GM03348 (cell line): ENCODE measurements around the gene PCSK5.
"Not testable (repeated sequence)": the region's sequence is repeated elsewhere in the genome, so short reads cannot be mapped to it uniquely, and the experiment has no call there.

Source experiments
- DNase-seq: peaks from one replicate; pipeline ENCODE4 v3.0.0; 2012; ENCODE audit warnings: low spot score

PCSK5 gene

GRCh38 chr9:75890472-75891276 is at the start of gene PCSK5:
PCSK5 (plus strand) TSS chr9:75890673; CDS start chr9:75891182, 509 bp downstream.
- DNase-seq = peak; percentile 92

GRCh38 chr9:75844321-75844720 is 46.2 kb upstream of the PCSK5 start:
- no peak for DNase-seq

GRCh38 chr9:75845806-75846205 is 44.7 kb upstream of the PCSK5 start:
- DNase-seq = no peak

GRCh38 chr9:75847085-75847484 is 43.4 kb upstream of the PCSK5 start:
- DNase-seq = no peak

- DNase-seq = no peak
These were observed 39.8 kb upstream of the PCSK5 start for GRCh38 chr9:75850459-75851200.

- no peak for DNase-seq
These were observed 38.6 kb upstream of the PCSK5 start for GRCh38 chr9:75851917-75852316.

- no peak for DNase-seq
These were observed 37.7 kb upstream of the PCSK5 start for GRCh38 chr9:75852746-75853145.

DNA sequence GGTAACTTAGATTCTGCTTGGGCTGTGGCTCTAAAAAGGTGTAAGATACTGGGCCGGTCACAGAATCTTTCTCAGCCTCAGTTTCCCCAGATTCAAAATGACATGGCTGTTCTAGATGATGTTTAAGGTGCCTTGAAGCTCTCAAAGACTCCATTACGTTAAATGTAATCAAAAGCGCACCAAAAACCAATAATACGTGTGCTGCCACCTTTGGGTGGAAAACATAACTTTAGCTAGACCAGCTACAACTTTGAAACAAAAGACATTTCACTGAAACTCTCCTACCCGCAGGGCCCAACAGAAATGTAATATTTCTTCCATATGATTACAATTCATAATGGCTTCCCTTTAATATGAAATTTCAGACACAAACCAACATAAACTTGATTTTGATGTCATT is 35.0 kb upstream of the PCSK5 start:
- peak; percentile 5 for DNase-seq

- DNase-seq = no peak
These were observed 31.9 kb upstream of the PCSK5 start for GRCh38 chr9:75858497-75859092.

GRCh38 chr9:75864266-75864665 is 26.2 kb upstream of the PCSK5 start:
- DNase-seq = no peak

- peak; percentile 52 for DNase-seq
These were observed 24.1 kb upstream of the PCSK5 start for GRCh38 chr9:75866273-75866871.

DNA sequence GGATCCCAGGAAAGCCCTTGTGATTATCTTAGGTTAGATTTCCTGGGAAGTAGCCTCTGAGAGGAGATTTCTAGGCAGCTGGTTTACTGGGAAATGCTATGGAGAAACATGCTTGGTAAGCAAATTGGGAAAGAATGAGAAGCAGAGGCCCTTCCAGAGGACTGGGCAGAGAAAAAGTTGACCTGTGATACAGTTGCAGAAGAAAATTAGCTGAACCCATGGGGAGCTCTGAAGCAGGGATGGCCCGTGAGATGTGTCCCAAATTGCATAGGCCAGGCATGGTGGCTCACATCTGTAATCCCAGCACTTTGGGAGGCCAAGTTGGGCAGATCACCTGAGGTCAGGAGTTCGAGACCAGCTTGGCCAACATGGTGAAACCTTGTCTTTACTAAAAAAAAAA is 21.9 kb upstream of the PCSK5 start:
- not testable (repeated sequence) for DNase-seq

DNA sequence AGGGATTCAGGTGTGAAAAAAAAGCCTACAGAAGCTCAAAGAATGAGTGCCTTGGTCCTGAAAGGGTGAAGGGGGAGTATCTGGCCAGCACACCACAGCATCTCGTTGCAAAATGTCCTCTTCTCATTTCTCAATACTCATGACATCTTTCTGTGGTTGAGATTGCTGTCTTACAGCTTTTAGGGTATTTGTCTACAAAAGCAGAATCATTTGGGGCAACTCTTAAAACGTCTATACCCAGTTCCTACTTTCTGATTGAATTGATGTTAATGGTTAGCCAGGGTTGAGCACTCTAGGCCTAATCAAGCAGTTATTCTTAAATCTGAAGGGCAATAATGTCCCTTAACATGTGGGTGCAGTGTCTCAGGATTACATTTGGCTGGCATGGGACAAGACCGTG is 21.2 kb upstream of the PCSK5 start:
- no peak for DNase-seq

DNA sequence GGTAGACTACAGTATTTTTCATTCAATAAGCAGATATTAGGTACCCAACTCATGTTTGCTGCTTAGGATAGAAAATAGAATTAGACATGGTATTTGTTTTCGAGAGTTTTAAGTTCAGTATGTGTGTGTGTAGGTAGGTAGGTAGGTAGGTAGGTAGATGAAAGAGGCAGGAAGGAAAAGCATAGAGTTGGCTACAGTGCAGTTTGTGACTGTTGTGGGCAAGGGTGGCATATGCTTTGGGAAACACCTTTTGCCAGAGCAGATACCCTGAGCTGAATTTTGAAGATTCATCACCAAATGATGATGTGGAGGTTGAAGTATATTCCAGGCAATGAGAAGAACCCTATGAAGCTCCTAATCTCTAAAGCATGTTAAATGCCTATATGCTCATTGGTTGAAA is 20.0 kb upstream of the PCSK5 start:
- no peak for DNase-seq

- no peak for DNase-seq
These were observed 18.8 kb upstream of the PCSK5 start for GRCh38 chr9:75871624-75872023.

DNA sequence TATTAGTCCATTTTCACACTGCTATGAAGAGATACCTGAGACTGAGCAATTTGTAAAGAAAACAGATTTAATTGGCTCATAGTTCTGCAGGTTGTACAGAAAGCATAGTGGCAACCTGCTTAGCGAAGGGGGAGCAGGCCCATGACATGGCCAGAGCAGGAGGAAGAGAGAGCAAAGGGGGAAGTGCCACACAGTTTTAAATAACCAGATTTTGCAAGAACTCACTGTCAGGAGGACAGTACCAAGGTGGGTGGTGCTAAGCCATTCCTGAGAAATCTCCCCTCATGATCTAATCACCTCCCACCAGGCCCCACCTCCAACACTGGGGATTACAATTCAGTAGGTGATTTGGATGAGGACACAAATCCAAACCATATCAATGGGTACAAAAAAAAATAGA is 16.8 kb upstream of the PCSK5 start:
- DNase-seq = no peak

DNA sequence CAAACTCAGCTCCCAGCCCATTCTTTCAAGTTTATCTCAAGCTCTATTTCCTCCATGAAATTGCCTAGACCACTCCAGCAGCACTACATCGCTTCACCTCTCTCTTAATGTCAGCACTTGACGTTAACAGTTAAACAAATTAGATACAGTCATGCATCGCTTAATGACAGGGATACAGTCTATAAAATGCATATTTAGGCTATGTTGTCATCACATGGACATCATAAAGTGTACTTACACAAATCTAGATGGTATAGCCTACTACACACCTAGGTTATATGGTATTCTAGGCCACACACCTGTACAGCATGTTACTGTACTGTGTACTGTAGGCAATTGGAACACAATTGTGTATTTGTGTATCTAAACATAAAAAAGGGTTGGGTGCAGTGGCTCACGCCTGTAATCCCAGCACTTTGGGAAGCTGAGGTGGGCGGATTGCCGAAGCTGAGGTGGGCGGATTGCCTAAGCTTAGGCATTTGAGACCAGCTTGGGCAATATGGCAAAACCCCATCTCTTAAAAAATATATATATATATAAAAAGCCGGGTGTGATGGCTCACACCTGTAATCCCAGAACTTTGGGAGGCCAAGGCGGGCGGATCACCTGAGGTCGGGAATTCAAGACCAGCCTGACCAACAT is 13.4 kb upstream of the PCSK5 start:
- no peak for DNase-seq

- no peak for DNase-seq
These were observed 12.0 kb upstream of the PCSK5 start for GRCh38 chr9:75878488-75878860.

DNA sequence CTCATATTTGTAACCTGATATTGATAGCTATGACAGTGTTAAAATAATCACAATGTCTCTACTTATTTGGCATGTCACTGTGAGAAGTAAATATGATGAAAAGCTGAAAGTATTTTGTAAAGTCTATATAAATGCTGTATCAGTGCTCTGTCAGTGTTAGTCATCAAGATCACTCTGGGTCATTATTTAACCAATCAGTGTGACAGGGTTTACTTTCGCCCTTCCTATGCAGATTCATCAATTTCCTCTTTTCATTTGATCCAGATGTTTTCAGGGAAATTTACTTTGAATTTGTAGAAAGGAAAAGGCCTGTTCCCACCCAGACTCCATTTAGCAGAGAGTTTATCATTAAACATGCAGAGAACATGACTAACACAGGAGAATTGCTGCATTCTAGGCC is 9.9 kb upstream of the PCSK5 start:
- no peak for DNase-seq

- DNase-seq = no peak
These were observed 8.7 kb upstream of the PCSK5 start for GRCh38 chr9:75881761-75882160.

- no peak for DNase-seq
These were observed 4.8 kb upstream of the PCSK5 start for GRCh38 chr9:75885652-75886051.

GRCh38 chr9:75889577-75889976 is 896 bp upstream of the PCSK5 start:
- no peak for DNase-seq
